ENCODE data around the gene ARSJ.

The ARSJ gene

DNA sequence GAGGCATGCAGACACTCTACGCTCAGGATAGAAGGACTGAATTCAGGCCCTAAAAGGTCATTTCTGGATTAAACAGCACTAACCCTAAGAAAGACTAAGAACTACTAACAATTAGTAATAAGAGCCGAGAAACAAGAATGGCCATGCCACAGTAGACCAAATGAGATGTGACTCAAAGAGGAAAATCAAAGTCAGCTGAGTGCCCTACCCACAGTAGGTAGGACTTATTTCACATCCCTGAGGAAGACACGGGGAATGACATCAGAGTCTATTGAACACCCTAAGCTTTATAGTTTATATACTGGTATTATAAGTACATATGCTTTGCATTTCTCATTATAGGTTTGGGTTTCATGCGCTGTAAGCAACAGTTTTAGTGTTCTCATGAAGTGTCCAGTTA lies 2.7 kb upstream of the ARSJ start:
- DNase-seq = no peak

- DNase-seq = no peak
Measured at GRCh38 chr4:113981591-113981990, 2.1 kb upstream of the ARSJ start.

- no peak for DNase-seq
Measured at GRCh38 chr4:113979905-113980615, 613 bp upstream of the ARSJ start.

DNA sequence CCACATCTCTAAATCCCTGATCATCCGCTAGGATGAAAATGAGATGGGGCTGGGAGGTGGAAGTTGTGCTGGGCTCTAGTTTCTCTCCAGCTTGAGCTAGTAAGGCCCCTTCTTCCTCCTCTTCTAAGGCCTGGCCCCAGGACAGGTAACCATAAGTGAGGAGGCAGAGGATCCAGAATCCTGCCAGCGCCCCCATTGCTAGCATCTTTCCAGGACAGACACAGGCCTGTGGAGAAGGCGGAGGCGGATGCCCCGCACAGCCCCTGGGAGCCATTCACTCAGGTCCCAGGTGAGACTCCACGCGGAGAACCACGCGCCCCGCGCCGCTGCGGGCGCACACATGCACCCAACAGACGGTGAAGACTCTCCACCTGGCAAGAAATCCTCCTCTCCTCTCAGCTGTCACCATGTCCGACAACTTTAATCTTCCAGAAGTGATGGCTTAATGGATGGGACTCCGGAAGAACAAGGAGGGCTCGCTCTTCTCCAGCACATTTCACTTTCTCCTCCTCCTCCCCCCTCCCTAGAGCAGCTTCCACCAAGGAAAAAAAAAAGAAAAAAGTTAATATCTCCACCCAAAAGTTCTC lies 793 bp downstream of the ARSJ start:
- DNase-seq = no peak

DNA sequence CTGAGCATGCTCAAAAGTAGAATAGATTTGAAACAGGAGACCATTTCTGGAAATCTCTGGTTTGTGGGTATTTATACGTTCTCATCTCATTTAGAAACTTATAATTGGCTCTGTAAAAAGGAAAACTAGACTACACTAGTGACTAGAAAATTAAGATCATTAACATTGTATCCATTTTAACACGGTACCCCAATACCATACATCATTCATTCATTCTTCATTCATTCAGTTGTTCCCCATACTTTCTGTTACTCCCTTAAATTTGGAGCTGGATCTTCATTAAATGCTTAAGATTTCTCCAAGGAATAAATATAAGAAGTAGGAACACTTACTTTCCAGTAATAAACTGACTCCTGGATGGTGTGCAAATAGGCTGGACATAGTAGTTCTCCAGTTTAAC lies 1.3 kb downstream of the ARSJ start:
- no peak for DNase-seq

DNA sequence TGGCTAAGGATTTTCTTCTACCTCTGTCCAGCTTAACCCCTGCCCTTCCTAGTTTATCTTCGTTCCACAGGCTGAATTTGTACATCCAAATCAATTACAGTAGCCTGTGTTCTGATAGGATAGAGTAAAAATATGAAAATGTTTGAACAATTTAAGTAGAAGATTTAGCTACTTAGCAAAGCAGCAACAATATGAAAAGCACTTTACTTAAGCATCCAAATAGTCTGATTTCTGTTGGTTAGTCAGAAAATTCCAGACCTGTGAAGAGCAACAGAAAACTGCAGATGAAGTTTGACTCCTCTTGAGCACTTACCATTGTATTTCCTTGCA lies 2.0 kb downstream of the ARSJ start:
- DNase-seq = no peak

GRCh38 chr4:113976741-113977525 lies 2.5 kb downstream of the ARSJ start:
- no peak for DNase-seq

DNA sequence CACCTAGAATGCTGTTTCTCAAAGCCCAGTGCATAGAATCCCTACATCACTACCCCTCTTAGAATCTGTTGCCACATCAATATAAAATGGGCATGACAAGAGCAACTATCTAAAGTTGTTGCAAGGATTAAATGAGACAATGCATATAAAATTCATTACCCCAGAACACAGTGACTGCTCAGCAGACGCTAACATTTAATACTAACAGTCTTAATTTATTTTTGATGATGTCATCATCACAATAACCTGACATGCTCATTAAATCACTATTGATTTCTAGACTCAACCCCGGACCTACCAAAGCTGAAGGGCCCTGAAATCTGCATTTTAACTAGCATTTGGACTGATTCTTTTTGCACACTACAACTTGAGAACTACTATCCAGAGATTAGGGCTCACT lies 3.9 kb downstream of the ARSJ start:
- no peak for DNase-seq

DNA sequence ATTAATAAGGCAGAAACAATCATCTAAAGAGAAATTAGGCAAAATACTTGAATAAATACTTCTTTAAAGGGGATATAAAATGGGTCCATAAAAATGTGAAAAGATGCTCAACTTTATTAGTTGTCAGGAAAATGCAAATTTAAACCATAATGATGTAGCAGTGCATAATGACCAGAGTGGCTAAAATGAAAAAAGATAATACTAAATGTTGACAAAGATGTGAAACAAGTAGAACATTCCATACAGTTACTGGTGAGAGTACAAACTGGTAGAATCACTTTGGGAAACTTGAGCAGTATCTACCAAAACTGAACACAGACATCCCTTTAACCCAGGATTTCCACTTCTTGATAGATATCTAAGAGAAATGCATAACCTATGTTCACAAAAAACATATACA lies 5.0 kb downstream of the ARSJ start:
- no peak for DNase-seq

- no peak for DNase-seq
Measured at GRCh38 chr4:113973345-113973744, 6.1 kb downstream of the ARSJ start.

GRCh38 chr4:113972781-113973180 lies 6.7 kb downstream of the ARSJ start:
- DNase-seq = no peak

GRCh38 chr4:113971706-113972360 lies 7.6 kb downstream of the ARSJ start:
- DNase-seq = no peak

GRCh38 chr4:113969709-113970334 lies 9.6 kb downstream of the ARSJ start:
- DNase-seq = no peak

DNA sequence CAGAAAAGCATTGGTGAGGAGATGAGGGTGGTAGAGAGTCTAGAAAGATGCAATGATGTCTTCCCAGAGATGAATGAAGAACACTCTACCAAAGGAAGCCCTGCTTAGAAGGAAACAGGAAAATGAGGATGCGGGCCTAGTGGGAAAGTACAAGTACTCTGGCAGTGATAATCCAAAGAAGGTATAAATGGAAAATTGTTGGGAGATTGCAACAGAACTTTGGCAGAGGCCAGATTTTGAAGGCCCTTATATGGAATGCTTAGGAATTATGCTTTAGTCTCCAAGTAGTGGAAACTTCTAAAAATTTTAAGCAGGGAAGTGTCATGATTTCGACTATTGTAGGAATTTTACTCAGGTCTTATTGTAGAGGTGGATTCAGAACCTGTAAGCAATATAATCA lies 11.0 kb downstream of the ARSJ start:
- no peak for DNase-seq

GRCh38 chr4:113967687-113968086 lies 11.8 kb downstream of the ARSJ start:
- no peak for DNase-seq

DNA sequence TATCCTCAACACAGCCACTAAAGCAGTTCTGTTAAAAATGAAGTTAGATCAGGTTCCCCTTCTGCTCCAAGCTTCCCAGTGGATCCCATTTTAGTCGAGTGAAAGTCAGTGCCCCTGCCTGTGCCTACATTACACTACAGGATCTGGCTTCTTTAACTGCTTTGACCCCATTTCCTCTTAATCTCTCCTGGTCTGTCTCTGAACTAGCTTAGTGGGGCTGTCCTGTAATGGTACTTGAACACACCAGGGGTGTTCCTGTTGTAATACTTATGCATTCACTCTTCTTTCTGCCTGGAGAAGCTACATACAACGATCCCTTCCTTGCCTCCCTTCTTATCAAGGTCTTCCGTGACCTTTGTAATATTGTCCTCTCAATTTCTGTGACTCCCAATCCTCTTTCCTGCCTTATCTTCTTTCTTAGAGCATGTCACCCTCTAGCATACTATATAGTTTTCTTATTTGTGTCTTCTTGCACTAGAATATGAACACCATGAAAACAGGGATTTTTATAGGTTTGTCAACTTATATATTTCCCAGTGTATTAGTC lies 16.7 kb downstream of the ARSJ start:
- no peak for DNase-seq

DNA sequence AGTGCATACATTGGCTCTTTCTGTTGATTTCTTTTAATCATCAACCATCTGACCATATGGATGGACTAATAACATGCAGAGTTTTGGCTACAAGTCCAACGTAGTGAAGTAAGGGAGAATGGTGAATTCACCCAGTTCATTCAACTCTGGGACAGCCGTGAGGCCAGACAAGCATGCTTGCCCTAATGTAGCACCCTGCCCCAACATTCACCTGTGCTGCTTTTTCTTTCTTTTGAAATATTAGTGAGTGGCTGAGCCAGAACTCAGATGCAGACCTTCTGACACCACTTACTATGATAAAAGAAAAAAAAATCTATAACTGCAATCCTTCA lies 17.5 kb downstream of the ARSJ start:
- no peak for DNase-seq

DNA sequence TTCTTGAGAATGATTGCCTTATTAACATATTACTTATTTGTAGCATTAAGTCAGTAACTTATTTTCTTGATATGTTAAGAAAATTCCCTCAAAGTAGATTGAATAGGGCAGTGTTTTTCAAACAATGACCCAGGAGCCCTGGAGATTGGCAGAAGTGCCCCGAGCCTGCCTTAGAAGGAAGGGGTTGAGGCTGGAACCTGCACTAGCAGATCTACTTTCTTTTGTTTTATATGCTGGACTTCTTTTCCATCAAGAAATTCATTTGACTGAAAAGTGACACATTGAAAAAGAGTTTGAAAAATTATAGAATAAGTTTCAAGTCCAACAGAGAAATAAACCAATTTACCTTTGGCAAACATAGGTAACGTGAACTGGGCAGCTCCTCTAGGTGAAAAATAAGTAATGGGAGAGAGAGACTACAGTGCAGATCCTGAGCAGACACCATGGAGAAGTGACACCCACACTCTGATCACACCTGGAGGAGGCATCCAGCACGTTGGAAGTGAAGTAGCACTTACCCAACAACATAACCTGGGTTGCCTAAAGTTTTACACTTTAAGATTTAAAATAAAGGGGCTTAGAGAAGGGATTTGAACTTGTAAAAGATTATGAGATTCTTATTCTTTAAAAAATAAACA lies 18.6 kb downstream of the ARSJ start:
- no peak for DNase-seq

GRCh38 chr4:113959539-113959937 lies 19.9 kb downstream of the ARSJ start:
- no peak for DNase-seq

DNA sequence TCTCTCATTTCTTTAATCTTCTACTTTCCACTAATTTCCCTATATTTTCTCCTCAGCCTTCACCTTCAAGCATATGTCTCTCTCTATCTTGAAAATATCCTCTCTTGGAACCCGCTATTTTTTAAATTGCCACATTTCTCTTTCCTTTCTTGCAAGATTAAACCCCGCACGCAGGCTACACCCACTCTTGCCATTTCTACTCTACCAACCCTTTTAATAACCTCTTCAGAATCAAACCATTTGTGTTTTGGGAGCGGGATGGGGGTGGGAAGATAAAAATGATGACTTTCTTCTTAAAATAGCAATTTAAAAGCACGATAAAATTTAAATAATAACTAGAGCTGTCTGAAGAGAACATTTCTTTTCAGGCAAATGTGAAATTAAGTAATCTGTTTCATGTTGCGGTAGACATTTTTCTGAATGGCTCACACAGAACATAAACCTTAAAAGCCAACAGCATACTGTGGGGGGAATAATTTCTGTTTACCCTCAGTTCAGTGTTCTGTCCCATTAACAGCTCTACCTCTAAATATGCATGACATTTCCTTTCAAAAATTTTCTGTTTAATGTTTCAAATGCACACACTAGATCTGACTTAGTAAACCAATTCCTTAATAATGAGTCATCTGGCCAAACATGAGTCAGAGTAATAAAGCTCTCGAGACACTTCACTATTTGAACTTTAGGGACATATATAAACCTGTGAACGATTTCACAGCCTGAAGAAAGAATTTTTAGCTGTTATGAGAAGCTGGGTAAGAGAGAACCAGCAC lies 20.5 kb downstream of the ARSJ start:
- no peak for DNase-seq

DNA sequence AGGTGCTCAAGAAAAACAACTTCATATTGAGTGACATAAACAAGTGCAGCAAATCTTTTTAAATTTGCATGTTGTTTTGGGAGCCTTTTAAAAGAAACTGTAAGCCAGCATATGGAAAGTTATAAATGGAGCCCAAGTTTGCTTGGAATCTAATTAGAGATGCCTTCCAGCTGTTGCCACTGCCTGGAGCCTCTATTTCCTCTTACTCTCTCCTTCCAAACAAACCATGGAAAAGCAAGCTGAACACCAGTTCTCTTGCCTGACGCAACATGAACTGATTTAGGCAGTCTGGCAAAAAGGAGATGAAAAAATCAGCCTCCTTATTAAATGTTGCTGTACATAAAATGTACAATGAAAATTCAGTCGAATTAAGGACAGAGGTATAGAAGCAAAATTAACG lies 21.5 kb downstream of the ARSJ start:
- no peak for DNase-seq

- no peak for DNase-seq
Measured at GRCh38 chr4:113955948-113956347, 23.5 kb downstream of the ARSJ start.

All from activated gamma-delta T cell (primary cell).